ENCODE data around the gene UBE2E3. TPM values are rescaled to one million over a fixed set of nuclear protein-coding genes. Genes with fewer than 3 reads are reported as not detected.

The UBE2E3 gene
- total and polyA plus RNA-seq, 2 experiments from 2014 or later, result 151 to 211 TPM

- TF ChIP-seq CTCF (IDR thresholded peaks at IDR 0.05; ENCODE audit: poor library complexity) (no peak), EZH2phosphoT487 (IDR thresholded peaks at IDR 0.05; ENCODE audit: low read depth, severe bottlenecking, unreplicated experiment) (no peak)
Measured at GRCh38 chr2:180944372-180944771, 36.0 kb upstream of the UBE2E3 start.

GRCh38 chr2:180947208-180947689, 33.2 kb upstream of the UBE2E3 start:
- Histone ChIP-seq H4K20me1 (ENCODE audit: insufficient read depth, poor library complexity, severe bottlenecking) (no peaks in the 10 kb centered on the region), H3K9me3 (ENCODE audit: low read depth) (no peaks in the 10 kb centered on the region), H2AFZ (no peak overlapping the region), H3K9me2 (replicated peaks; ENCODE audit: insufficient read depth) (no peaks in the 10 kb centered on the region), H3K27me3 (no peaks in the 10 kb centered on the region), H3K36me3 (replicated peaks; ENCODE audit: insufficient read depth, low read depth) (no peaks in the 10 kb centered on the region), H3K4me2 (no peak overlapping the region), H3K27ac (no peak overlapping the region), H3K79me2 (no peaks in the 10 kb centered on the region), H3K4me1 (ENCODE audit: insufficient read depth) (no peaks in the 10 kb centered on the region), H3K4me3 (no peak overlapping the region)
- TF ChIP-seq CTCF (IDR thresholded peaks at IDR 0.05; ENCODE audit: poor library complexity), result no peak
- no peak for TF ChIP-seq EZH2 (IDR thresholded peaks at IDR 0.05; ENCODE audit: borderline replicate concordance)
- TF ChIP-seq EZH2phosphoT487 (IDR thresholded peaks at IDR 0.05; ENCODE audit: low read depth, severe bottlenecking, unreplicated experiment), result no peak
- WGBS (ENCODE audit: low lambda C conversion rate, missing lambda C conversion rate), result 81% methylated on average over 1 of the region's 1 CpG
- DNase-seq (ENCODE audit: low spot score), result no peak

More at GRCh38 chr2:180944372-180944771, 36.0 kb upstream of the UBE2E3 start:
- Histone ChIP-seq H3K9me3 (ENCODE audit: low read depth) (no peaks in the 10 kb centered on the region), H3K4me3 (no peak overlapping the region), H3K79me2 (no peaks in the 10 kb centered on the region), H3K9me2 (replicated peaks; ENCODE audit: insufficient read depth) (no peaks in the 10 kb centered on the region), H3K4me1 (ENCODE audit: insufficient read depth) (no peaks in the 10 kb centered on the region), H3K36me3 (replicated peaks; ENCODE audit: insufficient read depth, low read depth) (no peaks in the 10 kb centered on the region), H3K27me3 (no peaks in the 10 kb centered on the region), H4K20me1 (ENCODE audit: insufficient read depth, poor library complexity, severe bottlenecking) (no peaks in the 10 kb centered on the region), H3K27ac (no peak overlapping the region), H2AFZ (no peak overlapping the region), H3K4me2 (no peak overlapping the region)
- DNase-seq (ENCODE audit: low spot score), result no peak
- 90% methylated on average over 3 of the region's 3 CpGs for WGBS (ENCODE audit: low lambda C conversion rate, missing lambda C conversion rate)

GRCh38 chr2:180949896-180950295, 30.5 kb upstream of the UBE2E3 start:
- no peaks in the 10 kb centered on the region for H3K27me3 ChIP-seq
- H3K4me2 ChIP-seq, result no peak overlapping the region
- H3K9me2 ChIP-seq (replicated peaks; ENCODE audit: insufficient read depth), result no peaks in the 10 kb centered on the region
- H3K4me3 ChIP-seq, result no peak overlapping the region
- no peak for DNase-seq (ENCODE audit: low spot score)
- H3K36me3 ChIP-seq (replicated peaks; ENCODE audit: insufficient read depth, low read depth), result no peaks in the 10 kb centered on the region
- no peak for TF ChIP-seq CTCF (IDR thresholded peaks at IDR 0.05; ENCODE audit: poor library complexity)
- TF ChIP-seq EZH2 (IDR thresholded peaks at IDR 0.05; ENCODE audit: borderline replicate concordance), result no peak
- no peak for TF ChIP-seq EZH2phosphoT487 (IDR thresholded peaks at IDR 0.05; ENCODE audit: low read depth, severe bottlenecking, unreplicated experiment)
- H4K20me1 ChIP-seq (ENCODE audit: insufficient read depth, poor library complexity, severe bottlenecking), result no peaks in the 10 kb centered on the region
- H3K27ac ChIP-seq, result no peak overlapping the region
- H3K79me2 ChIP-seq, result no peaks in the 10 kb centered on the region
- 37% methylated on average over 1 of the region's 1 CpG for WGBS (ENCODE audit: low lambda C conversion rate, missing lambda C conversion rate)
- no peaks in the 10 kb centered on the region for H3K4me1 ChIP-seq (ENCODE audit: insufficient read depth)
- H3K9me3 ChIP-seq (ENCODE audit: low read depth), result no peaks in the 10 kb centered on the region
- H2AFZ ChIP-seq, result no peak overlapping the region

DNA sequence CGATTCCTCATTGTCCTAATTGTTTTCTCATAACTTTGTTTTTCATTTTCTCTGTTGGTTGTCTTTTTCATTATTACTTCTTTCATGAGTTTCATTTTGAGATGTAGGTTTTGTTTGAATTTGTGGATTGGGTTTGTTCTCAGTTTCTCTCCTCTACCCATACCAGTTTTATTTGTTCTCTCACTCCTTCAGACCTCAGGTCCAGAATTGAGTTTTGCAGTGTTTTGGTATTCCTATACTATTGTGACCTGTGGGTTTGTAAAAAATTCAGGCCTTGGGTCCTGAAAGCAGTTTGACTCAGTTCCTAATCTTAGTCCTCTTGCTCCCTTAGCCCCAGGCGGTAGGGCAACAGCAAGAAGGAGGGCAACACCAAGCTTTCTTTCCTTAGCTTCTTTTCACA, 28.3 kb upstream of the UBE2E3 start:
- Histone ChIP-seq H3K4me1 (ENCODE audit: insufficient read depth) (no peaks in the 10 kb centered on the region), H3K4me2 (no peak overlapping the region), H4K20me1 (ENCODE audit: insufficient read depth, poor library complexity, severe bottlenecking) (no peaks in the 10 kb centered on the region), H3K27ac (no peak overlapping the region), H3K36me3 (replicated peaks; ENCODE audit: insufficient read depth, low read depth) (no peaks in the 10 kb centered on the region), H3K79me2 (no peaks in the 10 kb centered on the region), H3K9me2 (replicated peaks; ENCODE audit: insufficient read depth) (no peaks in the 10 kb centered on the region), H3K9me3 (ENCODE audit: low read depth) (no peaks in the 10 kb centered on the region), H3K4me3 (no peak overlapping the region), H2AFZ (no peak overlapping the region), H3K27me3 (no peaks in the 10 kb centered on the region)
- DNase-seq (ENCODE audit: low spot score), result no peak
- TF ChIP-seq EZH2 (IDR thresholded peaks at IDR 0.05; ENCODE audit: borderline replicate concordance) (no peak), CTCF (IDR thresholded peaks at IDR 0.05; ENCODE audit: poor library complexity) (no peak), EZH2phosphoT487 (IDR thresholded peaks at IDR 0.05; ENCODE audit: low read depth, severe bottlenecking, unreplicated experiment) (no peak)
- WGBS (ENCODE audit: low lambda C conversion rate, missing lambda C conversion rate), result 95% methylated on average over 2 of the region's 2 CpGs

All from hepatocyte (in vitro differentiated cells).